GM19468 (cell line): Measurements from ENCODE around the gene DNAH5.

Experiments
- ATAC-seq: cut with Tn5 transposase; IDR thresholded peaks from one replicate; pipeline ENCODE4 v1.9.1; 2021; ENCODE audit warnings: mild to moderate bottlenecking, moderate library complexity, moderate number of reproducible peaks; ENCODE audit not compliant: unreplicated experiment; ENCODE audit errors: extremely low read depth

DNAH5 gene

DNA sequence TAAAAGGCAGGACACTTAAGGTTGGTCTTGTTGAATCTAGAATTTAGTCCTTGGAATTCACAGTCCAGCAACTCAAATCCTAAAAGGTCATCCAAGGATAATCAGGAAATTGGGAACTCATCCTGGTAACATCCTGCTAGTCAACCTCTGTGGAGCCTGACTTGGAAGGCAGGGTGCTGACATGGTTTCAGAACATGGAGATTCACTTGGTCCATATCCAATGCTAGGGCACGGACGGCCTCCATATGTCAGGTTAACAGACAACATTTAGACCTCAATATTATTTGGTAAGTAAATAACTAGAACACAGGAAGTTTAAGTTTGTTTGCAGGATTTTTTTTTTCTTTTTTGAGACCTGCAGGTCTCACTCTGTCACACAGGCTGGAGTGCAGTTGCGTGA lies 783 bp upstream of the DNAH5 start:
- ATAC-seq = no peak

DNA sequence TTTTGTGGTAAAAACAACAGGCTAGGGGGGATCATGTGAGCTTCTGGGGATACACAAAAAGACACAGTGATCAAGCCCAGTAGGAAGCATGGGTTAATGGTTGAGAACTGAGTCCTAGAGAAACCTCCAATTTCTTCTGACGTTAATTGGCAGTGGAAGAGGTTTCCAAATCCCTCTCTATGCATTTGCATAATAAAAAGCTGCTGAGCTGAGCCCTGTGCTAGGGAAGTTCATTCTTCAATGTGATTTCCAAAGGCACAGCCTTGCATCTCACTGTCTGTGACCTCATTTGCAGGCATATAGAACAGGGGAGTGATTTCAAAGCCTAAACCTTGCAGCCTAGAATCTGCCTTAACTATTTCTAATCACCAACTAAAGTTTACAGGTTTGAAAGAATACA lies 812 bp downstream of the DNAH5 start:
- ATAC-seq = no peak

DNA sequence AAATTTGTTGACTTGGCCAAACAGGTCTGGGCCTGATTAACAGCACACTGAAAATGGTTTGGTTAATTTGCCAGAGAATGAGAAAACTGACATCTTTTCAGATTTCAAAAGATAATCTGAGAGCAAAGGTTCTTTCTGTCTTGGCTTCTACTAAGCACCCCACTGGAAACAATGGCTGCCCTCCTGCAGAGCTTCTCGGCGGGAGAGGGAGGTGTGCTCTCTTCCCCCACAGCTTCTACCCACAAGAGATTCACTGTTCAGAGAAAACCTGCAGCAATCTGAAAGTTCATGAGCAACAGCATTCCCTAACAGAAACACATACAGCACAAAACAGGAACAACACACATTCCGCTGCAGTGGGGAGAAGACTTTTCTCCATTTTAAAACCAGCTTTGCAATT lies 3.0 kb downstream of the DNAH5 start:
- no peak for ATAC-seq

DNA sequence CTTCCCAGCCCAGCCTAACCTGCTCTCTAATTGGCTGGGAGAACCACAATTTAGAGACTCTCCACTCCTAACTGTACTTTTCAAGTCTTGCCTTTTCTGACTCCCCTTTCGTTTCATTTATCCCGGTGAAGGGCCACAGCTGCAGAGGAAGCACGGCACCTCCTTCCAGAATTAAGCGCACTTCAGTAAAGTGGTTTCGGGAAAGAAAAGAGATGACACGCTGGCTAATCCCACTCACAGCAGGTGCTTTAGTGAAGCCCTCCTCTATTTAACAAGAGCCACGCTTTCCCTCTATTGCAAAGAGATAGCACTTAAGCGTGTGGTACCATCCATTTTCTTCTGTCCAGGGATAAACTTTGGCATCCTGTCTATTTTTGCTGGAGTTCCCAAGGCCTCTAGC lies 4.8 kb downstream of the DNAH5 start:
- no peak for ATAC-seq

DNA sequence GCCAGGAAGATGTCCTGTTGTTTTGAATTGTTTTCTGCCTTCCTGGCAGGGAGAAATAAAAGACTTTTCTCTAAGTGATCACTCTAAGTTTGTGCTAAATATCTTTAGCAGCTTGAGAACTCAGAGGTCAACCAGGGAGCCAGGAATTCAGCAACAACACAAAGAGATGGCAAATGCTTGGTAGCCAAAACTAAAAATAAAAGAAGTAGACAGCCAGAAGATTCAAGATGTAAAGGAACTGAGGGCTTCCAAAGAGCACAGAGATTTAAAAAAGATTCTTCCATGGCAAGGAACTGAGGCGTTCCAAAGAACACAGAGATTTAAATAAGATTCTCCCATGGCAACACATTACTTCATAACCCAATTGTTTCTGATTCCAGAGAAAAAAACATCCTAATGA lies 9.6 kb downstream of the DNAH5 start:
- ATAC-seq = no peak

DNA sequence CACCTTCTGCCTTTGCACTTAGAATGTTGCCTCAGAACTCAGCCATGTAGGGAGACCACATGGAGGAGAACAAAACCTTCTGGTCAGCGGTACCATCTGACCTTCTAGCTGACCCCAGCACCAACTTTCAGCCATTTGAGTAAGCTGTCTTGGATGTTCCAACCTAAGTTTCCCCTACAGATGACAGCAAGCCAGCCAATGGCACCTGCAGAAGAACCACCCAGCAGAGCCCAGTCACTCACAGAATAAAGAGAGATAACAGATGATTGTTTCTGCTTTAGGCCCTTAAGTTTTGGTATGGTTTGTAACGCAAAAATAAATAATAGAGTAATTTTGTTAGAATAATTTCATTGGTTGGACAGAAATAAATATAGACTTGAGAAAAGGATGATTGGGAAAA lies 10.4 kb downstream of the DNAH5 start:
- no peak for ATAC-seq

DNA sequence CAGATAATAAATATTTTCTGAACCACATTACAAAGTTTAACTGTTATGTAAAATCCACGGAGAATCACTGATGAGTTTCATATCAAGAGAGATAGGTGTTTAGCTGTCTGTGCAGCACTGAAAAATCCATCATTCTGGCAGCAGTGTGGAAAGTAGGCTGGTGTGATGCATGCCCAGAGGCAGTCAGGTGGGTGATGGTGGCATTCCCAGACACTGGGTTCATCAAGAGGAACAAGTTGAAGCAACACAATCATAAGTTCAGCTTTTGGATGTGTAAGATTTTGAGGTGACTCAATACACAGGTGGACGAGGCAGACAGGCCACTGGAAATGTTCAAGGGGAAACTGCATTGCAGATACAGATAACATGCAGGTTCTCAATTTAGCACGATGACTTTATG lies 11.9 kb downstream of the DNAH5 start:
- no peak for ATAC-seq

DNA sequence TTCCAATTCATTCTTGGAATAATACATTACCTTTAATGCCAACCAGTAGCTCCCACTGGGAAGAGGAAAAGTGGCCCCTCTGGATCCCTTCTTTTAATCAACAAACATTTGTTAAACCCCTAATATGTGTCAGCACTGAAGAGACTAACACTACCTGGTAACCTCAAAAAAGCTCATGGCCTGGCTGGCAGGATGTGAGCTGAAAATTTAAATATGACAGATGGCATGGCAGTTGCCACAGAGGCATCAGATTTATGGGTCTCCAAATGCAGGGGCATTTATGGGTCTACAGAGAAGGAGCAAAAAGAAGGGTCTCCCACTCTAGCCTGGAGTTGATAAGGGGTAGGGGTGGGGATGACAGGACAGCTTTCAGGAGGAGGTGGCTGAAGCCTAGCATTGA lies 12.5 kb downstream of the DNAH5 start:
- ATAC-seq = no peak

DNA sequence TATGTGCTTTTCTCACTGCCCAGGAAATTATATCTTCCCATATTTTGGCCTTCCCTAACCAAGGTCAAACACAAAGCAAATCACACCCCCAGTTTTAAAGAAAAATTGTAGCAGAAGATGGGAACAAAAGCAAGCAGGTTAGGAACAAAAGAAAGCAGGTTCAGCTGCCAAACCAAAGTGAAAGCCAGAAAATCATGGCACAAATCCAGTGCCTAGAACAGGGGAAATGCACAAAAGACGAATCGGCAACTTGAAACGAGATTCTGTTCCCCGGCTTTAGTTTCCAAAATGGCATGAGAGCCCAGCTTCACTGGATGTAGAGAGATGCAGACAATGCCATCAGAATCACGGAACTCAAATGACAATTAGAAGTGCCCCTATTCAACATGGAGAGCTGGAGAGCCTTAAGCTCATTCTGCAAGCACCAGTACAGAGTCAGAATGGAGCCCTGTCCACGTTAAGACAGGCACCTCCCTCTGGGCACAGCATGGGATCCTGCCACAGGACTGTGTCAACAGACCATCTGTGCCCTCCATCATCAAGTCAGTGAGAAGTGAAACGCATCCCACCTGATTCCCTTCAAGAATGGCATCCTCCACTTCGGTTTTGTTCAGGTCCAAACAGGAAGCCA lies 13.8 kb downstream of the DNAH5 start:
- no peak for ATAC-seq

DNA sequence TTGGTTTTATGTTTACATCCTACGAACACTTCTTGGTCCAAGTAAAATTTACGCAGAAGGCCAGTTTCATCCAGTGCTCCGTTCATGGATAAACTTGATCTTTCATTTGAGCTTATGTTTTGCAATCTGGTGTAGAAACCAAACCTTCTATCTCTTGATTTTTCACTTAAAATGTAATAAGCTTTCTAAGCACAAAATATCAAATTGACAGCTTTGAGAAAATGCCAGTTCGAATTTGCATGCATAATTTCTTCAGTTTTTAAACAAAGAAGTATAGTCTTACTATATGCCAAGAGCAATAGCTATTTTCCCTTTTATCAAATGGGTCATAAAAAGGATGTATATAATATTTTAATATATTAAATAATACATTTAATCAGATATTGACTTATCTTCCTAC lies 17.8 kb downstream of the DNAH5 start:
- ATAC-seq = no peak

DNA sequence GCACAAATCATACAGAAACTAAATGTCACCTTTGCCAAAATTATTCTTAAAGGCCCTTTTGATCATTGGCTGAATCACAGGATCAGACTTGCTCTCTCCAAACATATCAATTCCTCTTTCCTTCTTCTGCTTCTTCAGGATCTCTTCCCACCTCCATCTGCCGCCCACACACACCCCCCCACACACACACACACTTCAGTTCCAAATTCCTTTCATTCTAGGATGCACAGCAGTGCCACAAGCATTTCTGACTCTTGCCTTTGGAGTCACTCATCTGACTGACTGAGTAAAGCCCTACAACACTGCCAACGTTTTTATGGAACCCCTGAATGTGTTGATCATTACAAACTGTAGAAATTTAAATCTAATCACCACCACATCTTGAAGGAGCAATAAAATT lies 22.9 kb downstream of the DNAH5 start:
- ATAC-seq = no peak

DNA sequence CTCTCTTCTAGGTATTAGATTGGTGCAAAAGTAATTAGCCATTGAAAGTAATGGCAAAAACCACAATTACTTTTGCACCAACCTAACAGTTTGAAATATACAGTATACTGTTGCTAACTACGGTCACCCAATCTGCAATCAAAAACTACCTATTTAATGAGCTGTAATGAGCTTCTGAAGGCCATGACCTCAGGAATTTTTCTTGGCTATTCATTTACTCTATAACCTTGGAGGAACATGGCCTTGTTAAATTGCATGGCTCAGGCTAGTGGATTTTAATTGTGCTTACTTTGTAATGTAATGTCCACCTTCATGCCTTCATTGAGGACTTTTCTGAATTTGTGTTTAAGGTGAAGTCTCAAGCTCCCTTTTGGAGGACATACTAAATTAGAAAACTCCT lies 24.7 kb downstream of the DNAH5 start:
- ATAC-seq = no peak

DNA sequence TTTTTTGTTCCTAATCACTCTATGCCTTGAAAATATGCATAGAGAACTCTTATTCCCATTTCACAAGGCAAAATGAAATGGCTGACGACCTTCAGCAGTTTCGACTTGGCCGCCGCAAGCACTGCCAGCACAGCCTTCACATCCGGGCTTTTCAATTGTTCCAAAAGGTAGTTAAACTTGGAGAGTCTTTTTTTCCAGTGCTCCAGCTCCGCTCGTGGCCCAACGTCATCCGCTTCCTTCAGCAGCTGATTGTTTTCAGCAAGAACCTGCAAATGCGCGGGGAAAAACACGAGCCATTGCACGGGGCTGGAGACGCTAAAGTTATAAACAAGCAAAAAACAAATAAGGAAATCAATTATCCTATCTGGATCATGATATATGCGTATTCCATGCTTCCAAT lies 25.4 kb downstream of the DNAH5 start:
- no peak for ATAC-seq

DNA sequence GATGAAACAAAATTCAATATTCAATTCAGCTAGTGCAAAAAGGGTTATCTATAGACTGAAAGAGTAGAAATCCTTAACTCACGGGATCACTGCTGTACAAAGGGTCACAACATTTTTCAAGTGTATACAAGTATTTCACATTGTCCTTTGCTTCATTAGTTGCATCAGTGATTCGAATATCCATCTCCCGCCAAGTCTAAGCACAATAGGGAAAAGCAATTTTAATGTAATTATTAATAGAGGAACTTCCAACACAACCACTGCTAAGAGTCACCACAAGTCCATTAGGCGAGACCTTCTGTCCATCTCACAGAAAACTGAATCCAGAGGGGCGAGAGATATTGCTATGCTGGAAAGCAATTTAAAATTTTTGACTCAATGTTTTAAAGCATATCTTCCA lies 27.4 kb downstream of the DNAH5 start:
- ATAC-seq = no peak

DNA sequence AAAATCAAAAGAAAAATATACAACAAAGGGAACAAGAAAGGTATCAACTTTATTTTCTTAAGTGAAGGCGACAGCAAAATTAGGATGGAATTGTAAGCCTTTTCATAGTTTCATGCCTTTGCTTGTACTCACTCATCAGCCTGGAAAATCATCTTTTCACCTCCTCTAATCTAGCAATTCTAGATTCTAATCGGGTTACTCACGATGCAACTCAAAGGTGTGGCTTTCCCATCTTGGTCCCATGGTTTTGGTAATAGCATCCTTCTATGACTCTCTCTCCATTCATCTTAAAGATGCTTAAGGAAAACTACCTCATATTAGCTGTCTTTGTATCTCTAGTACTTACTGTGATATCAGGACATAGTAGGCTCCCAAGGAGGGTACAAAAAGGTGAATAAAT lies 30.5 kb downstream of the DNAH5 start:
- no peak for ATAC-seq

DNA sequence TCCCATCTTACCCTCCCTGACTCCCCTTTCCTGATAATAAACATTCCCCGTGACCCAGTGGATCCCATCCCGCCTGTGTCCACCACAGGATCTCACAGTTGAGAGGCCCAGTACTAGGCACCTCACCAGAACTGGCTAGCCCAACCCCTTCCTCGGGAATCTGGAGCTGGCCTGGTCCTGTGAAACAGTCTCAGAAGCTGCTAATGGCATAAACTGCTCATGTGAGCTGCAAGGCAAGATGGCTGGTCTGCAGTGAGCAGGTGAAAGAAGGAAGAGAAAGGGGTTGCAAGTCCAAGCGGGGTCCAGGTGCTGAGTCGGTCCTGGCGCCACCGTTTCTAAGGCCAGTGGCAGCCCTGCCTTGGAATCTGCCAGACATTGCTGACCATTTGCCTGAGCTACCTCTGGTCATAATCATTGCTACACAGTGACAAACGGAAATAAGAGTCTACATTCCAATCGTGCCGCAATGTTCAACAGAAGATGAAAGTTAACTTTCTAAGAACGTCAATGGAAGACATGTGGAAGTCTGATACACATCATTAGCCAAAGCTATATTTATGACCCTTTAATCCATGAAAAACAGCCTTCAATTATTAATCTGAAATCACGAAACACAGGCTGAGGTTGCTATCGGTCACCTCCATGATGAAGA lies 33.7 kb downstream of the DNAH5 start:
- ATAC-seq = no peak

DNA sequence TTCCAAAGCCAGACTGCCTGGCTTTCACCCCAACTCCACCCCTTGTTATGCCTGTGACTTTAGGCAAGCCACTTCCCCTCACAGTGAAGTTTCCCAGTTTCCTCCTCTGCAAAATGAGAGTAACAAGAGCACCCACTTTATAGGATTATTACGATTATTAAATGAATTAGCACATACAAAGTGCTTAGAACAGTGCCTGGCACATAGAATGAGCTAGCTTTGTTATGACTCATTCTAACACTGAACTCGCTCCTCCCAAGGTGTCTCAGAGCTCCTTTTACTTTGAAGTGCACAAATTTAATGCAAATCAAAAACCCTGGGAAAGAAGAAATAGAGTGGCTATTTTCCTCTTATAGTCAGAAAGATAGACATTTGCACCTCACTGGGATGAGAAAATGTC lies 34.3 kb downstream of the DNAH5 start:
- no peak for ATAC-seq

DNA sequence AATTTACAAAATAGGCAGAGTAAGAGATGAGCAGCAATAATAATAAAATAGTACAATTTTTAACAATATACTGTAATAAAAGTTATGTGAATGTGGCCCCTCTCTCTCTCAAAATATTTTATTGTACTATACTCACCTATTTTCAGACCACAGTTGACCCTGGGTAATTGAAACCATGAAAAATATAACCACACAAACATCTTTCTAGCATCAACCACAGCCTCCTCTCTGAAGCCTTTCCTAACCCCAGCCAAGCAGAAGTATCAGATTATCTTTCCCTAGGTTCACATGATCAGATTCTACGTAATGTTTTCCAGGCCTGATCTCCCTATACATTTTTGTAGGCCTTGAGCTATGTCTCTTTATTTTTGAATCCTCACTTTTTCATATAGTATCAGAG lies 35.2 kb downstream of the DNAH5 start:
- ATAC-seq = no peak

DNA sequence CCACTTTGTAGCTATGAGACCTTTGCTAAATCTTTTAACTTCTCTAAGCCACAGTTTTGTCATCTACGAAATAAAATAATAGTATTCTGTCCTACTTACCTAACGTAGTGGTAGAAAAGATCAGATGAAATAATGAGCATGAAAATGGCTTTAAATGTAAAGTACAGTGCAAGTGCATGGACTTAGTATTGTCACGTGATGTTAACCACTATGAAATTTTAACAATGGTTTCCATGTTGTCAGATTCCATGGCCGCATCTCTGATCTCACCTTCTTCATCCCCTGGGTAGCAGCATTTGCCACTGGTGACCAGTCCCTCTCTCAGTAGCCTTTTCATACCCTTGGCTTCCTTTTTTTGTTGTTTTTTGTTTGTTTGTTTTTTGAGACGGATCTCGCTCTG lies 45.9 kb downstream of the DNAH5 start:
- no peak for ATAC-seq

DNA sequence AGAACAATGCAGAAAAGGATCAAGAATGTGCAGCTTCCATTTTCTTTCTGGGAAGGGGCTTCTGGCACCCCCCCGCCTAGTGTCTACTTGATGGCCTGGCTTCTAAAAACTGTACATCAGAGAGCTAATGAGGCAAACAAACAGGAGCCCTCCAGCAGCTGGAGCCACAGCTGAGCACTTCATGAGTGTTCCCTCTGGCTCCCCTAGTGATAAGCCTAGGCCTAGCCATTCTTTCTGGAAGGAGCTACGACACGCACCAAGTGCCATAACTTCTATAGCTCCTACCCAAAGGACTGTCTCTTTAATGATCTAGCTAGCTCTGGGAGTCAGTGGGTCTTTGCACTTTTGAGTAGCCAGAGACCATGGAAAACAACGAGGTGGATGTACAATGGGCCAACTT lies 66.1 kb downstream of the DNAH5 start:
- no peak for ATAC-seq

DNA sequence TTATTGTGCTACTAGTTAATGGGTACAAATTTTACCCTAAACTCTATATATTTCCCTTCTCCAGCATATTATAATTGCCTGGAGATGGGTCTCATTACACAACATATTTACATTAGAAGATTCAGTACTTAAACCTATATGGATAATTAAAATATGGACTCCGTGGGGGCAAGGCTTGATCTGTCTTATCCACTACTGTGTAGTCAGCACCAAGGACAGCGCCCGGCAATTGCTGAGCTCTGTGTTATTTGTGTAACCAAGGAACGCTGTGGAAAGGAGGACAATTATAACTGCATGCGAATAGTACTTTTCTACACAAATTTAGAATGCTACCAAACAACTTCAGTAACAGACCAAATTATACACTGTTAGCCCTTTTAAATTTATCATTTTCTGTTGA lies 77.7 kb downstream of the DNAH5 start:
- ATAC-seq = no peak

DNA sequence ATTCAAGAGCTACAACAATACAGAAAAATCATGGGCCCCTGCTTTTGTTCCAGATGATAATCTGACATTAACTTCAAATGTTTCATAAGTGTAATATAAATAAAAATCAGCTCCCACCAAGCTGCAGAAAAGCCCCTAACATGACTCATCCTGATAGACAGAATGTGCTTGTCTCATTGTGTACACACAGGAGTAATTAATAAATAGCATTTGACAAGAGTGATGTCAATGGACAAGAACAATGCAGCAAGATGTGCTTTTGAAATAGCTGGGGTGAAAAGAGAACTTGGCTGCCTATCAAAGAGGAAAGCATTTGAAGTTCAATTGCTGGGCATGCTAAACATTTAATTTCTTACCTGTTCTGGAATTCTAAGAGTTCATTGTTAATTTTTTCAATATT lies 79.2 kb downstream of the DNAH5 start:
- no peak for ATAC-seq
